WTC11 (cell line): ENCODE results near the gene FGFBP1.

Experiments
- ATF1 ChIP-seq: sonication (generic); formaldehyde crosslinking; IDR thresholded peaks from 2 replicates; pipeline ENCODE4 v1.8.1; 2023; ENCODE audit warnings: mild to moderate bottlenecking, moderate library complexity, missing genetic modification reagents
- FOXJ3 ChIP-seq: sonication (generic); formaldehyde crosslinking; IDR thresholded peaks from 2 replicates; pipeline ENCODE4 v1.9.0; 2021; ENCODE audit warnings: missing genetic modification reagents, mild to moderate bottlenecking, borderline replicate concordance
- FOXP1 ChIP-seq: sonication (generic); formaldehyde crosslinking; IDR thresholded peaks from 2 replicates; pipeline ENCODE4 v1.8.0; 2022; ENCODE audit warnings: missing genetic modification reagents, mild to moderate bottlenecking, moderate library complexity, borderline replicate concordance
- TF ChIP-seq, protein P1 (sequence below): fragments of 200-600 bp; IDR thresholded peaks from 2 replicates; pipeline ENCODE4 v1.8.0; 2022; ENCODE audit warnings: antibody characterized with exemption
- TF ChIP-seq, protein P2 (sequence below): fragments of 250-450 bp; sonication (Bioruptor Pico); IDR thresholded peaks from 2 replicates; pipeline ENCODE4 v1.9.0; 2021; ENCODE audit warnings: mild to moderate bottlenecking
- TF ChIP-seq, protein P3 (sequence below): sonication (generic); formaldehyde crosslinking; conservative IDR thresholded peaks from 2 replicates; pipeline ENCODE4 v1.8.1; 2023; ENCODE audit warnings: mild to moderate bottlenecking, low read depth, missing genetic modification reagents, moderate library complexity
- TF ChIP-seq, protein P4 (sequence below): sonication (generic); formaldehyde crosslinking; IDR thresholded peaks from 2 replicates; pipeline ENCODE4 v1.8.0; 2022; ENCODE audit warnings: mild to moderate bottlenecking, missing genetic modification reagents
- TF ChIP-seq, protein P5 (sequence below): sonication (generic); formaldehyde crosslinking; IDR thresholded peaks from 2 replicates; pipeline ENCODE4 v1.8.0; 2023; ENCODE audit warnings: missing genetic modification reagents
- TF ChIP-seq, protein P6 (sequence below): sonication (generic); formaldehyde crosslinking; conservative IDR thresholded peaks from 2 replicates; pipeline ENCODE4 v1.8.1; 2022; ENCODE audit warnings: mild to moderate bottlenecking, missing genetic modification reagents

DNA sequence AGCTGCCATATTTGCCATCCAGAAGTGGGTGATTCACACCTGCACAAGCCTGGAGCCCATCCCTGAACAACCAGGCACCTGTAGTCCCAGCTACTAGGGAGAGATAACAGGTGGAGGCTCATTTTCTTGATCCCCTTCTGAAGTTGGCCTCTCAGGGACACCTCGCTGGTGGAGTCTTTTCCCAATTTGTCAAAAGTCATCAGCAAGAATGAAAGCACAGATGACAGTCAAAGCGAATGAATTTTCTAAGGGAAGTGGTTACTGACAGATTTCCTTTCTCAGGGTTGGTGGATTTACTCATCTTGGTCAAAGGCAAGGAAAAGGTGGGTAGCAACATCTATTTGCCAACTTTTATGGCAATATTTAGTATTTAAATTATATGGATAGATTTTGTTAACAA, 36.5 kb downstream of the FGFBP1 start:
- TF ChIP-seq ATF1 (CRISPR knock-in tag) (no peak), FOXP1 (CRISPR knock-in tag) (no peak), FOXJ3 (no peak)
- TF ChIP-seq, protein P1, sequence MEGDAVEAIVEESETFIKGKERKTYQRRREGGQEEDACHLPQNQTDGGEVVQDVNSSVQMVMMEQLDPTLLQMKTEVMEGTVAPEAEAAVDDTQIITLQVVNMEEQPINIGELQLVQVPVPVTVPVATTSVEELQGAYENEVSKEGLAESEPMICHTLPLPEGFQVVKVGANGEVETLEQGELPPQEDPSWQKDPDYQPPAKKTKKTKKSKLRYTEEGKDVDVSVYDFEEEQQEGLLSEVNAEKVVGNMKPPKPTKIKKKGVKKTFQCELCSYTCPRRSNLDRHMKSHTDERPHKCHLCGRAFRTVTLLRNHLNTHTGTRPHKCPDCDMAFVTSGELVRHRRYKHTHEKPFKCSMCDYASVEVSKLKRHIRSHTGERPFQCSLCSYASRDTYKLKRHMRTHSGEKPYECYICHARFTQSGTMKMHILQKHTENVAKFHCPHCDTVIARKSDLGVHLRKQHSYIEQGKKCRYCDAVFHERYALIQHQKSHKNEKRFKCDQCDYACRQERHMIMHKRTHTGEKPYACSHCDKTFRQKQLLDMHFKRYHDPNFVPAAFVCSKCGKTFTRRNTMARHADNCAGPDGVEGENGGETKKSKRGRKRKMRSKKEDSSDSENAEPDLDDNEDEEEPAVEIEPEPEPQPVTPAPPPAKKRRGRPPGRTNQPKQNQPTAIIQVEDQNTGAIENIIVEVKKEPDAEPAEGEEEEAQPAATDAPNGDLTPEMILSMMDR = no peak
- TF ChIP-seq, protein P2, sequence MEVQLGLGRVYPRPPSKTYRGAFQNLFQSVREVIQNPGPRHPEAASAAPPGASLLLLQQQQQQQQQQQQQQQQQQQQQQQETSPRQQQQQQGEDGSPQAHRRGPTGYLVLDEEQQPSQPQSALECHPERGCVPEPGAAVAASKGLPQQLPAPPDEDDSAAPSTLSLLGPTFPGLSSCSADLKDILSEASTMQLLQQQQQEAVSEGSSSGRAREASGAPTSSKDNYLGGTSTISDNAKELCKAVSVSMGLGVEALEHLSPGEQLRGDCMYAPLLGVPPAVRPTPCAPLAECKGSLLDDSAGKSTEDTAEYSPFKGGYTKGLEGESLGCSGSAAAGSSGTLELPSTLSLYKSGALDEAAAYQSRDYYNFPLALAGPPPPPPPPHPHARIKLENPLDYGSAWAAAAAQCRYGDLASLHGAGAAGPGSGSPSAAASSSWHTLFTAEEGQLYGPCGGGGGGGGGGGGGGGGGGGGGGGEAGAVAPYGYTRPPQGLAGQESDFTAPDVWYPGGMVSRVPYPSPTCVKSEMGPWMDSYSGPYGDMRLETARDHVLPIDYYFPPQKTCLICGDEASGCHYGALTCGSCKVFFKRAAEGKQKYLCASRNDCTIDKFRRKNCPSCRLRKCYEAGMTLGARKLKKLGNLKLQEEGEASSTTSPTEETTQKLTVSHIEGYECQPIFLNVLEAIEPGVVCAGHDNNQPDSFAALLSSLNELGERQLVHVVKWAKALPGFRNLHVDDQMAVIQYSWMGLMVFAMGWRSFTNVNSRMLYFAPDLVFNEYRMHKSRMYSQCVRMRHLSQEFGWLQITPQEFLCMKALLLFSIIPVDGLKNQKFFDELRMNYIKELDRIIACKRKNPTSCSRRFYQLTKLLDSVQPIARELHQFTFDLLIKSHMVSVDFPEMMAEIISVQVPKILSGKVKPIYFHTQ = no peak
- TF ChIP-seq, protein P3, sequence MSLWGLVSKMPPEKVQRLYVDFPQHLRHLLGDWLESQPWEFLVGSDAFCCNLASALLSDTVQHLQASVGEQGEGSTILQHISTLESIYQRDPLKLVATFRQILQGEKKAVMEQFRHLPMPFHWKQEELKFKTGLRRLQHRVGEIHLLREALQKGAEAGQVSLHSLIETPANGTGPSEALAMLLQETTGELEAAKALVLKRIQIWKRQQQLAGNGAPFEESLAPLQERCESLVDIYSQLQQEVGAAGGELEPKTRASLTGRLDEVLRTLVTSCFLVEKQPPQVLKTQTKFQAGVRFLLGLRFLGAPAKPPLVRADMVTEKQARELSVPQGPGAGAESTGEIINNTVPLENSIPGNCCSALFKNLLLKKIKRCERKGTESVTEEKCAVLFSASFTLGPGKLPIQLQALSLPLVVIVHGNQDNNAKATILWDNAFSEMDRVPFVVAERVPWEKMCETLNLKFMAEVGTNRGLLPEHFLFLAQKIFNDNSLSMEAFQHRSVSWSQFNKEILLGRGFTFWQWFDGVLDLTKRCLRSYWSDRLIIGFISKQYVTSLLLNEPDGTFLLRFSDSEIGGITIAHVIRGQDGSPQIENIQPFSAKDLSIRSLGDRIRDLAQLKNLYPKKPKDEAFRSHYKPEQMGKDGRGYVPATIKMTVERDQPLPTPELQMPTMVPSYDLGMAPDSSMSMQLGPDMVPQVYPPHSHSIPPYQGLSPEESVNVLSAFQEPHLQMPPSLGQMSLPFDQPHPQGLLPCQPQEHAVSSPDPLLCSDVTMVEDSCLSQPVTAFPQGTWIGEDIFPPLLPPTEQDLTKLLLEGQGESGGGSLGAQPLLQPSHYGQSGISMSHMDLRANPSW (CRISPR knock-in tag) = no peak
- TF ChIP-seq, protein P4, sequence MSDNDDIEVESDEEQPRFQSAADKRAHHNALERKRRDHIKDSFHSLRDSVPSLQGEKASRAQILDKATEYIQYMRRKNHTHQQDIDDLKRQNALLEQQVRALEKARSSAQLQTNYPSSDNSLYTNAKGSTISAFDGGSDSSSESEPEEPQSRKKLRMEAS = no peak
- TF ChIP-seq, protein P5, sequence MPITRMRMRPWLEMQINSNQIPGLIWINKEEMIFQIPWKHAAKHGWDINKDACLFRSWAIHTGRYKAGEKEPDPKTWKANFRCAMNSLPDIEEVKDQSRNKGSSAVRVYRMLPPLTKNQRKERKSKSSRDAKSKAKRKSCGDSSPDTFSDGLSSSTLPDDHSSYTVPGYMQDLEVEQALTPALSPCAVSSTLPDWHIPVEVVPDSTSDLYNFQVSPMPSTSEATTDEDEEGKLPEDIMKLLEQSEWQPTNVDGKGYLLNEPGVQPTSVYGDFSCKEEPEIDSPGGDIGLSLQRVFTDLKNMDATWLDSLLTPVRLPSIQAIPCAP = no peak
- TF ChIP-seq, protein P6, sequence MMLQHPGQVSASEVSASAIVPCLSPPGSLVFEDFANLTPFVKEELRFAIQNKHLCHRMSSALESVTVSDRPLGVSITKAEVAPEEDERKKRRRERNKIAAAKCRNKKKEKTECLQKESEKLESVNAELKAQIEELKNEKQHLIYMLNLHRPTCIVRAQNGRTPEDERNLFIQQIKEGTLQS (CRISPR knock-in tag) = no peak
